PC-3 (cell line): ENCODE results near the gene PADI6. TPM values are rescaled to one million over a fixed set of nuclear protein-coding genes. Genes with fewer than 3 reads are reported as not detected.

Experiments used
- ATAC-seq: fragments of 200-7000 bp; cut with Tn5 transposase; 2 replicates; pipeline ENCODE4 v1.9.1; 2020; ENCODE audit warnings: mild to moderate bottlenecking, moderate library complexity
- BruUV-seq: library from RNA; stranded (reverse); fragments of 400-500 nt; replicated peaks from 2 replicates; lab custom pipeline; 2021; lab: Mats Ljungman, UMichigan
- CTCF ChIA-PET: fragments of 300-600 bp; sonication (Branson Sonifier 250); formaldehyde crosslinking; loops from one replicate; lab custom pipeline; 2022; ENCODE audit warnings: antibody characterized with exemption; lab: Charles Lee
- POLR2A ChIA-PET: fragments of 300-600 bp; sonication (Branson Sonifier 250); formaldehyde crosslinking; loops from one replicate; lab custom pipeline; 2022; ENCODE audit warnings: antibody characterized with exemption; ENCODE audit not compliant: unreplicated experiment; lab: Charles Lee
- DNase-seq: peaks from one replicate; pipeline ENCODE4 v3.0.0-alpha.2; 2015
- H2AFZ ChIP-seq: fragments of 300-600 bp; sonication (generic); 2 replicates; pipeline ENCODE4 v1.6.0; 2016; ENCODE audit warnings: antibody characterized with exemption, low read length
- H3F3A ChIP-seq: fragments of 300-600 bp; sonication (generic); one replicate; pipeline ENCODE4 v1.6.0; 2017; ENCODE audit warnings: antibody characterized with exemption, low read length, control low read depth, mild to moderate bottlenecking; ENCODE audit not compliant: unreplicated experiment
- H3K27ac ChIP-seq: fragments of 300-600 bp; sonication (generic); 2 replicates; pipeline ENCODE4 v1.5.1; 2016; ENCODE audit warnings: mild to moderate bottlenecking, low read length
- H3K27me3 ChIP-seq: fragments of 300-600 bp; sonication (generic); 2 replicates; pipeline ENCODE4 v1.6.1; 2016; ENCODE audit warnings: low read length, mixed read lengths
- H3K36me3 ChIP-seq: fragments of 300-600 bp; sonication (generic); 2 replicates; pipeline ENCODE4 v1.6.1; 2016; ENCODE audit warnings: low read depth, mixed run types, low read length, mixed read lengths
- H3K4me1 ChIP-seq: fragments of 300-600 bp; sonication (generic); 2 replicates; pipeline ENCODE4 v1.5.1; 2016; ENCODE audit warnings: low read length; ENCODE audit not compliant: insufficient read depth
- H3K4me2 ChIP-seq: fragments of 300-600 bp; sonication (generic); 2 replicates; pipeline ENCODE4 v1.6.0; 2016; ENCODE audit warnings: low read length
- H3K4me3 ChIP-seq: fragments of 300-600 bp; sonication (generic); 2 replicates; pipeline ENCODE4 v1.5.1; 2016; ENCODE audit warnings: mild to moderate bottlenecking, low read length, mixed read lengths
- H3K79me2 ChIP-seq: fragments of 300-600 bp; sonication (generic); 2 replicates; pipeline ENCODE4 v1.6.1; 2017; ENCODE audit warnings: low read length, mixed read lengths
- H3K9ac ChIP-seq: fragments of 300-600 bp; sonication (generic); 2 replicates; pipeline ENCODE4 v1.6.0; 2016; ENCODE audit warnings: mild to moderate bottlenecking, low read length
- H3K9me2 ChIP-seq: fragments of 300-600 bp; sonication (generic); replicated peaks from 2 replicates; pipeline ENCODE4 v1.6.1; 2016; ENCODE audit warnings: mixed run types, low read length, mixed read lengths
- H3K9me3 ChIP-seq: fragments of 300-600 bp; sonication (generic); 2 replicates; pipeline ENCODE4 v1.6.1; 2016; ENCODE audit warnings: low read length, mixed read lengths
- H4K20me1 ChIP-seq: fragments of 300-600 bp; sonication (generic); 2 replicates; pipeline ENCODE4 v1.6.1; 2016; ENCODE audit warnings: low read length, mixed read lengths
- CTCF ChIP-seq: fragments of 300-600 bp; sonication (generic); conservative IDR thresholded peaks from 2 replicates; pipeline ENCODE4 v1.5.1; 2017; ENCODE audit warnings: antibody characterized with exemption, low read depth, mild to moderate bottlenecking, low read length
- EZH2 ChIP-seq: fragments of 300-600 bp; sonication (generic); IDR thresholded peaks from one replicate; pipeline ENCODE4 v1.6.1; 2017; ENCODE audit warnings: antibody characterized with exemption, mild to moderate bottlenecking, low read length; ENCODE audit not compliant: unreplicated experiment
- EZH2phosphoT487 ChIP-seq: fragments of 300-600 bp; sonication (generic); IDR thresholded peaks from 2 replicates; pipeline ENCODE4 v1.6.1; 2018; ENCODE audit warnings: mild to moderate bottlenecking, antibody characterized with exemption, low read length, borderline replicate concordance
- intact Hi-C: fragments of 100-400 bp; cut with micrococcal nuclease; formaldehyde crosslinking; loops from 2 replicates; pipeline ENCODE4 v1.9.0; 2023
- total RNA-seq: library from RNA; depleted of rRNA; stranded (reverse); fragments of >200 nt; gene quantifications from 2 replicates; pipeline ENCODE4 v1.2.3, GENCODE V29; 2014

The PADI6 gene
- total RNA-seq, 1 experiment from 2014 or later = not detected

GRCh38 chr1:17404034-17404684, 32.2 kb downstream of the PADI6 start:
- peaks cover 11% of the 10 kb centered on the region for H3K4me1 ChIP-seq
- no peaks in the 10 kb centered on the region for H3F3A ChIP-seq
- no peak overlapping the region for H3K27ac ChIP-seq
- TF ChIP-seq EZH2 (no peak), EZH2phosphoT487 (no peak), CTCF (no peak)
- ATAC-seq = no peak
- ChIA-PET CTCF (interaction anchor here (0.6 kb wide), 2 partner anchors 62 to 162 kb away, joined by 3 to 6 read pairs; no protein-coding TSS in a partner anchor), POLR2A (no interaction called here)
- no peaks in the 10 kb centered on the region for H3K9me2 ChIP-seq
- intact Hi-C loops = loop anchor here (10.0 kb wide), 1 partner anchor 279 kb away; no protein-coding TSS in a partner anchor
- H3K9ac ChIP-seq = no peak overlapping the region
- H3K36me3 ChIP-seq = peaks cover 7% of the 10 kb centered on the region; the same call in 1 of the 2 replicates
- no peaks in the 10 kb centered on the region for H3K9me3 ChIP-seq
- no peak overlapping the region for H3K4me2 ChIP-seq
- H3K27me3 ChIP-seq = no peaks in the 10 kb centered on the region
- H4K20me1 ChIP-seq = no peaks in the 10 kb centered on the region
- no peak for DNase-seq
- no peak overlapping the region for H2AFZ ChIP-seq
- H3K4me3 ChIP-seq = no peak overlapping the region
- no TSS peak for BruUV-seq
- no peaks in the 10 kb centered on the region for H3K79me2 ChIP-seq

- Histone ChIP-seq H3K79me2 (no peaks in the 10 kb centered on the region), H3K27ac (no peak overlapping the region), H3K27me3 (no peaks in the 10 kb centered on the region), H3K4me3 (no peak overlapping the region), H3K9me3 (no peaks in the 10 kb centered on the region), H3K4me2 (no peak overlapping the region), H4K20me1 (no peaks in the 10 kb centered on the region), H3K4me1 (peaks cover 11% of the 10 kb centered on the region), H3K9ac (no peak overlapping the region), H3K9me2 (no peaks in the 10 kb centered on the region), H3K36me3 (peaks cover 14% of the 10 kb centered on the region), H2AFZ (no peak overlapping the region), H3F3A (no peaks in the 10 kb centered on the region)
- no peak for ATAC-seq
- no TSS peak for BruUV-seq
- CTCF ChIA-PET = interaction anchor here (0.6 kb wide), 2 partner anchors 63 to 163 kb away, joined by 3 to 6 read pairs; no protein-coding TSS in a partner anchor
- POLR2A ChIA-PET = no interaction called here
- intact Hi-C loops = loop anchor here (10.0 kb wide), 1 partner anchor 280 kb away; no protein-coding TSS in a partner anchor
- DNase-seq = no peak
- TF ChIP-seq EZH2 (no peak), EZH2phosphoT487 (no peak), CTCF (no peak)
Measured at GRCh38 chr1:17404820-17405219, 32.8 kb downstream of the PADI6 start.
